Stimulated activated CD8-positive, alpha-beta memory T cell treated with anti-CD3 and anti-CD28 coated beads, Interleukin-12 subunit alpha, Interleukin-12 subunit beta, amount 100 ng/mL, for 4 hours (primary cell): Measurements from ENCODE around the gene NIT1.

Experiments
- DNase-seq: peaks from one replicate; pipeline ENCODE4 v3.0.0-alpha.2; 2020; ENCODE audit warnings: low read depth

NIT1 gene

GRCh38 chr1:161083748-161084596, 33.9 kb upstream of the NIT1 start:
- no peak for DNase-seq

GRCh38 chr1:161084597-161084988, 33.3 kb upstream of the NIT1 start:
- DNase-seq: no peak

- DNase-seq: no peak
Measured at GRCh38 chr1:161085165-161085564, 32.7 kb upstream of the NIT1 start.

- DNase-seq: no peak
Measured at GRCh38 chr1:161086457-161086856, 31.4 kb upstream of the NIT1 start.

GRCh38 chr1:161088587-161089110, 29.3 kb upstream of the NIT1 start:
- no peak for DNase-seq

GRCh38 chr1:161089251-161089924, 28.5 kb upstream of the NIT1 start, which contains the start of gene NECTIN4:
Gene NECTIN4 (minus strand): TSS chr1:161089558. CDS start chr1:161089296, 262 bp downstream.
- no peak for DNase-seq

- DNase-seq: no peak
Measured at GRCh38 chr1:161089938-161090337, 28.0 kb upstream of the NIT1 start.

- DNase-seq: no peak
Measured at GRCh38 chr1:161090617-161091016, 27.3 kb upstream of the NIT1 start.

- no peak for DNase-seq
Measured at GRCh38 chr1:161091093-161091492, 26.8 kb upstream of the NIT1 start.

- DNase-seq: no peak
Measured at GRCh38 chr1:161091796-161092507, 26.0 kb upstream of the NIT1 start.

GRCh38 chr1:161092621-161093028, 25.3 kb upstream of the NIT1 start:
- DNase-seq: peak; percentile 33

- no peak for DNase-seq
Measured at GRCh38 chr1:161094481-161094880, 23.4 kb upstream of the NIT1 start.

GRCh38 chr1:161095230-161095629, 22.7 kb upstream of the NIT1 start:
- DNase-seq: no peak

GRCh38 chr1:161096015-161096414, 21.9 kb upstream of the NIT1 start:
- no peak for DNase-seq

- DNase-seq: no peak
Measured at GRCh38 chr1:161096530-161096929, 21.4 kb upstream of the NIT1 start.

- peak; percentile 50 for DNase-seq
Measured at GRCh38 chr1:161098210-161099068, 19.5 kb upstream of the NIT1 start, which contains the start of gene KLHDC9. Gene KLHDC9 (plus strand): TSS chr1:161098361. CDS start chr1:161098536, 175 bp downstream.

- DNase-seq: no peak
Measured at GRCh38 chr1:161099090-161099802, 18.7 kb upstream of the NIT1 start.

- DNase-seq: no peak
Measured at GRCh38 chr1:161100556-161100955, 17.3 kb upstream of the NIT1 start.

- no peak for DNase-seq
Measured at GRCh38 chr1:161106431-161106830, 11.5 kb upstream of the NIT1 start.

GRCh38 chr1:161111117-161111516, 6.8 kb upstream of the NIT1 start:
- DNase-seq: no peak

- DNase-seq: no peak
Measured at GRCh38 chr1:161111527-161111926, 6.4 kb upstream of the NIT1 start.
